B cell (primary cell): ENCODE results near the gene NKX3-2. TPM values are rescaled to one million over a fixed set of nuclear protein-coding genes. Genes with fewer than 3 reads are reported as not detected.

Experiments
- ATAC-seq: fragments of 200-7000 bp; cut with Tn5 transposase; one replicate; pipeline ENCODE4 v1.10.0; 2021; ENCODE audit warnings: low read depth, mild to moderate bottlenecking, moderate number of reproducible peaks, moderate library complexity
- CTCF ChIA-PET: fragments of 350-600 bp; sonication (Branson Sonifier 250); formaldehyde crosslinking; loops from one replicate; lab custom pipeline; 2021; ENCODE audit warnings: antibody characterized with exemption, inconsistent platforms; lab: Charles Lee
- POLR2A ChIA-PET: fragments of 350-600 bp; sonication (Branson Sonifier 250); formaldehyde crosslinking; loops from one replicate; lab custom pipeline; 2021; ENCODE audit warnings: antibody characterized with exemption; lab: Charles Lee
- DNase-seq: peaks from one replicate; pipeline ENCODE4 v3.0.0; 2013
- H2AFZ ChIP-seq: 2 replicates; pipeline ENCODE4 v1.6.1; 2012; ENCODE audit warnings: mild to moderate bottlenecking, low read depth, low read length; ENCODE audit not compliant: insufficient read depth, poor library complexity, severe bottlenecking
- H3K27ac ChIP-seq, 2 donors: 1 replicate in 1 of 2; 2 replicates in 1 of 2; pipeline ENCODE4 v1.5.1; 2012 to 2013; ENCODE audit warnings: low read length in 2 of 2, mild to moderate bottlenecking in 2 of 2, moderate library complexity in 1 of 2
- H3K27me3 ChIP-seq, 4 experiments: fragments of 200-600 bp in 1 of 4; sonication (generic) in 1 of 4; replicated peaks in 1 of 4; 1 replicate in 2 of 4; 2 replicates in 2 of 4; pipeline versions ENCODE4 v1.6.1 to v1.7.0; 2013 to 2016; ENCODE audit warnings: low read length in 3 of 4, mild to moderate bottlenecking in 2 of 4, mixed read lengths in 1 of 4, moderate library complexity in 1 of 4; ENCODE audit not compliant: insufficient read depth in 4 of 4, control insufficient read depth in 3 of 4; ENCODE audit errors: control extremely low read depth in 1 of 4
- H3K36me3 ChIP-seq, 2 experiments: replicated peaks in 1 of 2; 1 replicate in 1 of 2; 2 replicates in 1 of 2; pipeline versions ENCODE4 v1.6.1 to v1.7.1; 2013; ENCODE audit warnings: low read length in 1 of 2; ENCODE audit not compliant: insufficient read depth in 2 of 2, control insufficient read depth in 1 of 2; ENCODE audit errors: control extremely low read depth in 1 of 2, extremely low read depth in 1 of 2
- H3K4me1 ChIP-seq, 2 donors: fragments of 200-600 bp in 1 of 2; sonication (generic) in 1 of 2; 1 replicate in 1 of 2; 2 replicates in 1 of 2; pipeline versions ENCODE4 v1.5.1 to v1.6.1; 2013 to 2017; ENCODE audit warnings: low read length in 2 of 2; ENCODE audit not compliant: control insufficient read depth in 2 of 2, insufficient read depth in 2 of 2
- H3K4me2 ChIP-seq: replicated peaks from 2 replicates; pipeline ENCODE3; 2012; ENCODE audit warnings: mild to moderate bottlenecking, low read depth, low read length; ENCODE audit not compliant: poor library complexity, severe bottlenecking
- H3K4me3 ChIP-seq, 5 experiments: fragments of 200-600 bp in 1 of 5; sonication (generic) in 1 of 5; 1 replicate in 3 of 5; 2 replicates in 2 of 5; pipeline versions ENCODE4 v1.5.1 to v1.7.0; 2011 to 2016; ENCODE audit warnings: low read length in 4 of 5, mild to moderate bottlenecking in 4 of 5, low read depth in 2 of 5, control low read depth in 1 of 5, moderate library complexity in 1 of 5; ENCODE audit not compliant: insufficient read depth in 1 of 5; ENCODE audit errors: control extremely low read depth in 1 of 5, extremely low read depth in 1 of 5
- H3K79me2 ChIP-seq: fragments of 200-600 bp; sonication (generic); one replicate; pipeline ENCODE4 v1.6.0; 2016; ENCODE audit warnings: low read length; ENCODE audit not compliant: control insufficient read depth, insufficient read depth
- H3K9ac ChIP-seq: fragments of 200-600 bp; sonication (generic); 2 replicates; pipeline ENCODE4 v1.6.1; 2017; ENCODE audit warnings: mild to moderate bottlenecking, low read length, moderate library complexity
- H3K9me3 ChIP-seq, 3 donors: one replicate each; pipeline versions ENCODE4 v1.6.1 to v1.7.1; 2013; ENCODE audit warnings: low read length in 2 of 3; ENCODE audit not compliant: control insufficient read depth in 2 of 3, insufficient read depth in 1 of 3; ENCODE audit errors: control extremely low read depth in 1 of 3
- H4K20me1 ChIP-seq: 2 replicates; pipeline ENCODE4 v1.6.0; 2012; ENCODE audit warnings: mild to moderate bottlenecking, low read length; ENCODE audit not compliant: insufficient read depth, control insufficient read depth, poor library complexity, severe bottlenecking
- H3K27ac Mint-ChIP-seq: one replicate; pipeline ENCODE4 v1.8.0; 2021; ENCODE audit warnings: mixed read lengths
- H3K27me3 Mint-ChIP-seq: one replicate; pipeline ENCODE4 v1.8.0; 2021; ENCODE audit warnings: mixed read lengths
- H3K4me1 Mint-ChIP-seq: one replicate; pipeline ENCODE4 v1.8.0; 2021; ENCODE audit warnings: mixed read lengths
- H3K4me3 Mint-ChIP-seq: one replicate; pipeline ENCODE4 v1.8.0; 2021; ENCODE audit warnings: mixed read lengths
- H3K9me3 Mint-ChIP-seq: one replicate; pipeline ENCODE4 v1.8.0; 2022; ENCODE audit warnings: mixed read lengths; ENCODE audit not compliant: insufficient read depth
- CTCF ChIP-seq: fragments of 200-600 bp; IDR thresholded peaks from one replicate; pipeline ENCODE4 v1.8.0; 2022; ENCODE audit warnings: antibody characterized with exemption, mild to moderate bottlenecking
- EZH2 ChIP-seq: IDR thresholded peaks from 2 replicates; pipeline ENCODE4 v1.6.1; 2012; ENCODE audit warnings: borderline replicate concordance, low read depth, mild to moderate bottlenecking, moderate library complexity, low read length; ENCODE audit not compliant: insufficient read depth, poor library complexity, severe bottlenecking
- WGBS: methylation state at CpG from one replicate; pipeline ENCODE4 v1.1.5; 2013; ENCODE audit warnings: missing lambda C conversion rate; ENCODE audit not compliant: insufficient coverage; 5-methylcytosine and 5-hydroxymethylcytosine counted together
- intact Hi-C: fragments of 100-400 bp; cut with micrococcal nuclease; formaldehyde crosslinking; loops from one replicate; pipeline ENCODE4 v1.10.0; 2022
- polyA plus RNA-seq: library from polyadenylated mRNA; depleted of rRNA; stranded (reverse); fragments of >200 nt; gene quantifications from 2 replicates; pipeline ENCODE4 v1.2.3, GENCODE V29; 2012
- total RNA-seq, 2 donors: library from RNA; stranded (reverse); fragments of 120-200 nt in 1 of 2; gene quantifications; 1 replicate in 1 of 2; 2 replicates in 1 of 2; pipeline versions ENCODE4 v1.2.3 to v1.2.4, GENCODE V29; 2013 to 2022

Gene NKX3-2
- total and polyA plus RNA-seq, 2 donors (not counting 1 experiment from before 2014, with no cell fraction given), result not detected

GRCh38 chr4:13567125-13567524, 22.8 kb upstream of the NKX3-2 start:
- Histone ChIP-seq H3K27me3 (no peaks in the 10 kb centered on the region), H3K36me3 (peaks cover 6 to 44% of the 10 kb centered on the region in 2 experiments), H3K9ac (no peak overlapping the region), H3K4me3 (no peak overlapping the region), H2AFZ (no peak overlapping the region), H3K4me1 (no peaks in the 10 kb centered on the region), H3K27ac (no peak overlapping the region), H3K9me3 (no peaks in the 10 kb centered on the region), H3K79me2 (no peaks in the 10 kb centered on the region), H3K4me2 (no peak overlapping the region), H4K20me1 (no peaks in the 10 kb centered on the region)
- Mint-ChIP-seq H3K4me3 (no peak overlapping the region), H3K4me1 (no peaks in the 10 kb centered on the region), H3K9me3 (no peaks in the 10 kb centered on the region), H3K27ac (no peak overlapping the region), H3K27me3 (no peaks in the 10 kb centered on the region)
- no peak for ATAC-seq
- POLR2A ChIA-PET, result no interaction called here
- intact Hi-C loops, result no loop called here
- 100% methylated on average over 5 of the region's 5 CpGs for WGBS
- TF ChIP-seq CTCF, result no peak
- no peak for TF ChIP-seq EZH2
- CTCF ChIA-PET, result no interaction called here
- no peak for DNase-seq

- WGBS, result no CpG with 5 or more reads among the region's 1 CpG
- Histone ChIP-seq H3K79me2 (no peaks in the 10 kb centered on the region), H4K20me1 (no peaks in the 10 kb centered on the region), H3K9ac (no peak overlapping the region), H3K4me3 (no peak overlapping the region), H3K36me3 (peaks cover 4 to 8% of the 10 kb centered on the region in 2 experiments), H3K27me3 (no peaks in the 10 kb centered on the region), H2AFZ (no peak overlapping the region), H3K4me2 (no peak overlapping the region), H3K4me1 (no peaks in the 10 kb centered on the region), H3K27ac (no peak overlapping the region), H3K9me3 (no peaks in the 10 kb centered on the region)
- no peak overlapping the region for H3K4me3 Mint-ChIP-seq
- ATAC-seq (no peak), DNase-seq (no peak)
- ChIA-PET POLR2A (no interaction called here), CTCF (no interaction called here)
- no peaks in the 10 kb centered on the region for H3K4me1 Mint-ChIP-seq
- no peak overlapping the region for H3K27ac Mint-ChIP-seq
- no peaks in the 10 kb centered on the region for H3K27me3 Mint-ChIP-seq
- intact Hi-C loops, result no loop called here
- H3K9me3 Mint-ChIP-seq, result no peaks in the 10 kb centered on the region
- no peak for TF ChIP-seq EZH2
- TF ChIP-seq CTCF, result no peak
Observed at GRCh38 chr4:13562876-13563275, 18.6 kb upstream of the NKX3-2 start.
